ENCODE measurements around the gene ACTA2. TPM values are rescaled to one million over a fixed set of nuclear protein-coding genes. Genes with fewer than 3 reads are reported as not detected.

Gene ACTA2
- total RNA-seq, 1 experiment from 2014 or later = 2.4 TPM

GRCh38 chr10:88898727-88899126 lies 53.8 kb downstream of the ACTA2 start:
- no peaks in the 10 kb centered on the region for H3K27me3 ChIP-seq (ENCODE audit: insufficient read depth, low read length)
- no peak for TF ChIP-seq CTCF (conservative IDR thresholded peaks at IDR 0.05)
- no peak overlapping the region for H2BK15ac ChIP-seq (ENCODE audit: low read depth, low read length)
- no CpG with 5 or more reads among the region's 3 CpGs for WGBS (ENCODE audit: extremely low coverage, insufficient read length, low lambda C conversion rate)
- no peak overlapping the region for H3T11ph ChIP-seq (ENCODE audit: low read length)
- no peak overlapping the region for H2AFZ ChIP-seq (ENCODE audit: low read length)
- Mint-ChIP-seq H3K4me1 (peaks cover 10 to 13% of the 10 kb centered on the region in 2 experiments), H3K4me3 (no peak overlapping the region), H3K27me3 (ENCODE audit: low read depth) (no peaks in the 10 kb centered on the region), H3K36me3 (ENCODE audit: insufficient read depth in 1 of 3, low read depth in 3 of 3) (peaks cover 0 to 6% (median 3%) of the 10 kb centered on the region in 3 experiments; a peak in 3 of 7 replicates), H3K27ac (no peak overlapping the region), H3K9me3 (no peaks in the 10 kb centered on the region)
- no peak overlapping the region for H2BK20ac ChIP-seq (ENCODE audit: low read depth, low read length, poor library complexity, severe bottlenecking)
- no peak overlapping the region for H4K91ac ChIP-seq (ENCODE audit: insufficient read length, low read depth, low read length)
- no peak overlapping the region for H2BK12ac ChIP-seq (ENCODE audit: insufficient read length, low read depth, low read length)
- H3K23me2 ChIP-seq (ENCODE audit: insufficient read length, low read depth, low read length, poor library complexity, severe bottlenecking) = no peaks in the 10 kb centered on the region
- no peak overlapping the region for H2BK5ac ChIP-seq (ENCODE audit: insufficient read length, low read length)
- no peak overlapping the region for H3K18ac ChIP-seq (ENCODE audit: insufficient read length, low read depth, low read length)
- peaks cover 3% of the 10 kb centered on the region; the same call in 1 of the 2 replicates for H3K4me1 ChIP-seq (ENCODE audit: insufficient read depth, low read length)
- no peak overlapping the region for H3K4me2 ChIP-seq (ENCODE audit: insufficient read depth, insufficient read length, low read length)
- peak overlapping the region; percentile 33 for H4K5ac ChIP-seq (ENCODE audit: insufficient read length, low read depth, low read length)
- no peak overlapping the region for H3K27ac ChIP-seq (ENCODE audit: insufficient read length, low read depth, low read length)
- H3K79me2 ChIP-seq (ENCODE audit: insufficient read depth, low read length) = no peaks in the 10 kb centered on the region
- no peak overlapping the region for H3K14ac ChIP-seq (ENCODE audit: insufficient read depth, low read length)
- H3K9ac ChIP-seq (ENCODE audit: extremely low read depth, insufficient read length, low read length) = no peak overlapping the region
- H4K8ac ChIP-seq (replicated peaks; ENCODE audit: insufficient read length, low read depth, low read length) = no peak overlapping the region
- H2AK5ac ChIP-seq (ENCODE audit: insufficient read length, low read length) = no peak overlapping the region
- no peak overlapping the region for H3K23ac ChIP-seq (ENCODE audit: insufficient read length, low read depth, low read length)
- H4K20me1 ChIP-seq (ENCODE audit: control insufficient read depth, insufficient read depth, insufficient read length) = no peaks in the 10 kb centered on the region
- H3K9me3 ChIP-seq (ENCODE audit: control insufficient read depth, low read depth, low read length) = no peaks in the 10 kb centered on the region
- no peak overlapping the region for H3K4ac ChIP-seq (ENCODE audit: low read depth, low read length)
- no peak for DNase-seq
- H3K56ac ChIP-seq (ENCODE audit: insufficient read length, low read depth, low read length) = no peak overlapping the region
- no peaks in the 10 kb centered on the region for H3K79me1 ChIP-seq (ENCODE audit: insufficient read depth, low read depth, low read length, poor library complexity, severe bottlenecking)
- H2BK120ac ChIP-seq (ENCODE audit: low read depth, low read length, poor library complexity, severe bottlenecking) = no peak overlapping the region
